Nephron progenitor cell (in vitro differentiated cells): ENCODE measurements around the gene NKG7.
"Not testable (repeated sequence)": the region's sequence is repeated elsewhere in the genome, so short reads cannot be mapped to it uniquely, and the experiment has no call there.

Source experiments
- DNase-seq: peaks from one replicate; pipeline ENCODE4 v3.0.0; 2021
- H3K27ac Mint-ChIP-seq: 2 replicates; pipeline ENCODE4 v1.8.0; 2021; ENCODE audit warnings: mild to moderate bottlenecking, moderate library complexity, mixed read lengths
- H3K27me3 Mint-ChIP-seq: 2 replicates; pipeline ENCODE4 v1.8.0; 2021; ENCODE audit warnings: mild to moderate bottlenecking, low read depth, mixed read lengths; ENCODE audit not compliant: poor library complexity
- H3K36me3 Mint-ChIP-seq: 2 replicates; pipeline ENCODE4 v1.8.0; 2021; ENCODE audit warnings: low read depth, mixed read lengths
- H3K4me1 Mint-ChIP-seq: 2 replicates; pipeline ENCODE4 v1.8.0; 2021; ENCODE audit warnings: mixed read lengths
- H3K4me3 Mint-ChIP-seq: 2 replicates; pipeline ENCODE4 v1.8.0; 2021; ENCODE audit warnings: mild to moderate bottlenecking, moderate library complexity, mixed read lengths
- H3K9me3 Mint-ChIP-seq: 2 replicates; pipeline ENCODE4 v1.8.0; 2021; ENCODE audit warnings: mild to moderate bottlenecking, moderate library complexity, mixed read lengths
- CTCF ChIP-seq: fragments of 200-600 bp; sonication (generic); IDR thresholded peaks from 2 replicates; pipeline ENCODE4 v1.5.0; 2021; ENCODE audit warnings: antibody characterized with exemption

NKG7 gene

GRCh38 chr19:51417107-51417809 is 44.8 kb upstream of the NKG7 start, which contains the start of gene SIGLEC10:
Gene SIGLEC10, minus strand, starts transcription at chr19:51417642. Its CDS starts 61 bp downstream, at chr19:51417581.
- H3K27ac Mint-ChIP-seq, result no peak within 1 kb of the TSS
- H3K4me3 Mint-ChIP-seq, result no peak within 1 kb of the TSS
- H3K9me3 Mint-ChIP-seq, result peaks cover 3% of the 10 kb centered on the region
- no peak for DNase-seq
- TF ChIP-seq CTCF, result no peak
- peaks cover 9% of the 10 kb centered on the region for H3K27me3 Mint-ChIP-seq
- no peaks in the 10 kb centered on the region for H3K36me3 Mint-ChIP-seq
- H3K4me1 Mint-ChIP-seq, result no peaks in the 10 kb centered on the region

- not testable (repeated sequence) for H3K4me1 Mint-ChIP-seq, H3K27ac Mint-ChIP-seq, H3K36me3 Mint-ChIP-seq, H3K9me3 Mint-ChIP-seq, H3K27me3 Mint-ChIP-seq, H3K4me3 Mint-ChIP-seq, DNase-seq
Measured at GRCh38 chr19:51416422-51416821, 44.0 kb upstream of the NKG7 start.

- no peak overlapping the region for H3K27ac Mint-ChIP-seq
- no peaks in the 10 kb centered on the region for H3K9me3 Mint-ChIP-seq
- no peak for DNase-seq
- H3K36me3 Mint-ChIP-seq, result no peaks in the 10 kb centered on the region
- H3K27me3 Mint-ChIP-seq, result peaks cover 8% of the 10 kb centered on the region
- no peak for TF ChIP-seq CTCF
- H3K4me1 Mint-ChIP-seq, result no peaks in the 10 kb centered on the region
- no peak overlapping the region for H3K4me3 Mint-ChIP-seq
Measured at GRCh38 chr19:51415187-51415586, 42.7 kb upstream of the NKG7 start.

GRCh38 chr19:51410950-51411748 is 38.7 kb upstream of the NKG7 start:
- Mint-ChIP-seq H3K27me3 (peaks cover 5% of the 10 kb centered on the region), H3K27ac (peak overlapping the region; percentile 40), H3K4me3 (no peak overlapping the region), H3K4me1 (peaks cover 4% of the 10 kb centered on the region), H3K9me3 (peaks cover 9% of the 10 kb centered on the region), H3K36me3 (peaks cover 3% of the 10 kb centered on the region)
- no peak for DNase-seq
- TF ChIP-seq CTCF, result no peak

GRCh38 chr19:51407511-51408131 is 35.2 kb upstream of the NKG7 start:
- no peak overlapping the region for H3K4me3 Mint-ChIP-seq
- H3K27me3 Mint-ChIP-seq, result peaks cover 6% of the 10 kb centered on the region
- DNase-seq, result no peak
- H3K4me1 Mint-ChIP-seq, result peaks cover 4% of the 10 kb centered on the region
- H3K9me3 Mint-ChIP-seq, result peaks cover 37% of the 10 kb centered on the region
- H3K36me3 Mint-ChIP-seq, result peaks cover 26% of the 10 kb centered on the region
- TF ChIP-seq CTCF, result peak; percentile 50
- peak overlapping the region; percentile 22 for H3K27ac Mint-ChIP-seq

GRCh38 chr19:51402117-51402516 is 29.7 kb upstream of the NKG7 start:
- H3K4me1 Mint-ChIP-seq, result peaks cover 13% of the 10 kb centered on the region
- H3K36me3 Mint-ChIP-seq, result peaks cover 51% of the 10 kb centered on the region
- TF ChIP-seq CTCF, result no peak
- DNase-seq, result no peak
- H3K4me3 Mint-ChIP-seq, result no peak overlapping the region
- peaks cover 60% of the 10 kb centered on the region for H3K9me3 Mint-ChIP-seq
- peaks cover 6% of the 10 kb centered on the region for H3K27me3 Mint-ChIP-seq
- H3K27ac Mint-ChIP-seq, result no peak overlapping the region

GRCh38 chr19:51399936-51400335 is 27.5 kb upstream of the NKG7 start:
- H3K9me3 Mint-ChIP-seq, result peaks cover 49% of the 10 kb centered on the region
- not testable (repeated sequence) for H3K4me3 Mint-ChIP-seq, H3K27ac Mint-ChIP-seq, H3K27me3 Mint-ChIP-seq, DNase-seq
- peaks cover 21% of the 10 kb centered on the region for H3K4me1 Mint-ChIP-seq
- H3K36me3 Mint-ChIP-seq, result peaks cover 42% of the 10 kb centered on the region
